GM18498 (cell line): Measurements from ENCODE around the gene IFITM2.

ENCODE experiments used
- ATAC-seq: cut with Tn5 transposase; IDR thresholded peaks from one replicate; pipeline ENCODE4 v1.9.1; 2021; ENCODE audit warnings: mild to moderate bottlenecking, moderate library complexity; ENCODE audit not compliant: unreplicated experiment

Gene IFITM2

GRCh38 chr11:292211-293121 lies 15.2 kb upstream of the IFITM2 start:
- no peak for ATAC-seq

DNA sequence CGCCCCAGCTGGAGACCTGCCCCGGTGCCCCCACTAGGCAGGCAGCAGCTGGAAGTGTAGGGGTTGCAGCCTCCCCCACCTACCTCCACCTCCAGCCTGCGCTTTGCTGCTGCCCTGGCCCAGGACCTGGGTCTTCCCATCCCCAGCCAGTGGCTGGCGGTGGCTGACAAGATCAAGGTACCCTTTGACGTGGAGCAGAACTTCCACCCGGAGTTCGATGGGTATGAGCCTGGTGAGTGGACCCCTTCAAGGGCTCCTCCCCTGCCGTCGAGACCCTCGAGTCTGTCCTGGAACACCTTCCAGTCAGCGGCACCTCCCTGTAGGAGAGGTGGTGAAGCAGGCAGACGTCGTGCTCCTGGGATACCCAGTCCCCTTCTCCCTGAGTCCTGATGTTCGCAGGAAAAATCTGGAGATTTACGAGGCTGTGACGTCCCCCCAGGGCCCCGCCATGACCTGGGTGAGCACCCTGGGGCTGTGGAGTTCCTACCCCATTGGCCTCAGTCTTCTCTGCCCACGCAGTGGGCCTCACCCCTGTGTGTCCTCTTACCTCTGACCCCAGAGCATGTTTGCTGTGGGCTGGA lies 14.3 kb upstream of the IFITM2 start:
- ATAC-seq = no peak

- ATAC-seq = no peak
Measured at GRCh38 chr11:293852-294661, 13.6 kb upstream of the IFITM2 start.

- no peak for ATAC-seq
Measured at GRCh38 chr11:294780-295179, 12.8 kb upstream of the IFITM2 start.

- no peak for ATAC-seq
Measured at GRCh38 chr11:295351-296170, 12.1 kb upstream of the IFITM2 start.

GRCh38 chr11:296171-297050 lies 11.2 kb upstream of the IFITM2 start:
- ATAC-seq = no peak

DNA sequence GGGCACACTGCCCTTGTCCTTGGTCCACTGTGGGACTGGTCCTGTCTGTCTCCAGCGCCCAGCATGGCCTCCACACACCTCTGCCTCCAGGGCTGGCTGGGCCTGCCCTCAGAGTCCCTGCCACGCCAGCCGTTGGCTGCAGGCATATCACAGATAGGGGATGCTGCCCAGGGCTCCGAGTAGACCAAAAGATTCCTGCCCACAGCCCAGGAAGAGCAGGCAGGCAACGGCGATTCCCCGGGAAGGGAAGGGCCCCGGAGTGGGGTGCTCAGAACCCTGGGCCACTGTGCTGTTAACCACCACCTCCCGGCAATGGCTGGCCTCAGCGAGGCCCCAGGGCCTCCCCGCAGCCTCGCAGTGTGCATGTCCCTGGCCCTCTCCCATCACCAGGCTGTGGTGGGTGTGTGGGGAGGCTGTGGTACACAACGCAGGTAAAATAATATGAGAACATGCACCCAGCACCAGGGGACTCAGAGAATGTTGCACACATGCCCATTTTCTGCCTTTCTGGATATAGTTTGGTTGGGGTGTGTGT lies 10.5 kb upstream of the IFITM2 start:
- no peak for ATAC-seq

- no peak for ATAC-seq
Measured at GRCh38 chr11:297586-298405, 9.8 kb upstream of the IFITM2 start.

DNA sequence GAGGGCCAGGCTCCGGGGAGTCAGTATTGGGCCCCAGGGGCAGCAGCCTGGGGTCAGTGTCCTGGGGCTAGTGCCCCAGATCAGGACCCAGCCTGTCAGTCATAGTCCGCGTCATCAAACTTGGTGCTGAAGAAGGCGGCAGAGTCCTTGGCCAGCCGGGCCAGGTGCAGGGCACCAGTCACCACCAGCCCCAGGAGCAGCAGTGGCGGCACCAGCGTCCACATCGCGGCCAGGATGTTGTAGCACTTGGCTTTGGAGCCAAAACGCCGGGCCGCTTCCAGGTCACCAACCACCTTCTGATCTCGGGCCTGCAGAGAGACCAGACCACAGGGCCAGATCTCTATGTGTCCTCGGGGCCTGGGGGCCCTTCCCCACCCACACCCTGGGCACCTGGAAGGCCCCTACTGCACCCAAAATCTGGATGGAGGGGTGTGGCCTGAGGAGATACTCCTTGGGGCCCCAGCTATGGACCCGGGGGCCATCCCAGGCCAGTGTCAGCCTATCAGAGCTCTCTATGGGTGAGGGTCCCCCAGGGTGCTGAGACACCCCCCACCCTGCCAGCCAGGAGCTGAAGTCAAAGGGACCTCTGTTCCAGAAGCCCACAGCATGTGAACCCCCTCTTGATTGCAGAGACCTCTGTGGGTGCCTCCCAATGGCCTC lies 9.1 kb upstream of the IFITM2 start:
- ATAC-seq = no peak

DNA sequence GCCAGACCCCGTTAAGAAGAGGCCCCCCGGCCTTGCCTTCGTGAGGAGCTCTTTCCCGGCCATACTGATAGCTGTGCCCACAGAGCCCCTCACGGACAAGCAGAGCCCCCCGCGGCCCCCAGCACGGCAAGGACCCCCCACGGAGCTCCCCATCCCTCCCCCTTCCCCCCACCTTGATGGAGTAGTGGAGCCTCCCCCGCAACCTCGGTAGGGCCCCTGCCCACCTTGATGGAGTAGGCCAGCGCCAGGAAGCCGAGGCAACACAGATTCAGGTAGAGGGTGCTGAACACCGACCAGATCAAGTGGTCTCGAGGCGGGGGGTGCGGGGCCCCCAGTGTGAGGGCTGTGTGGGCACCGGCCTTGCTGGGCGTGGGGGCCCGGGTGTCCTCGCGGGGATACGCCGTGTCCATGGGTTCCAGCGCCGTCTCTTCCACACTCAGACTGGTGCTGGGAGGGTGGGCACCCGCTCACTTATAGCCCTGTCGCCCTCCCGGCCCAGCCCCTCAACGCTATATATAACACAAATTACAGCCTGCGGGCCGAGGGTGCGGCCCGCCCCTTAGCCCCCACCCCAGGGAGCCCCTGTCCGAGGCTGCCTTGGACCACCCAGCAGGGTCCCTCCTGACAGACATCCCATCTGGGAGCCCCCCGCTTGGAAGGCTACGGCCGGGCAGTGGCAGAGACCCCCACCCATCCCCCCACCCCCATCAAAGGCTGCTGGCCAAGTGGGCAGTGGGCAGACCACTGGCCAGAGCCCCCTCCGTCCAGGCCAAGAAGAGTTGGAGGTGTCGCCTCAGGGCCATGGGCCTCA lies 8.3 kb upstream of the IFITM2 start, which contains the start of gene IFITM5:
Gene IFITM5, minus strand, starts transcription at position 446 of the 811 bp plus-strand sequence. Its CDS starts 36 bp downstream, at position 410.
- ATAC-seq = no peak

- no peak for ATAC-seq
Measured at GRCh38 chr11:299951-300735, 7.5 kb upstream of the IFITM2 start.

DNA sequence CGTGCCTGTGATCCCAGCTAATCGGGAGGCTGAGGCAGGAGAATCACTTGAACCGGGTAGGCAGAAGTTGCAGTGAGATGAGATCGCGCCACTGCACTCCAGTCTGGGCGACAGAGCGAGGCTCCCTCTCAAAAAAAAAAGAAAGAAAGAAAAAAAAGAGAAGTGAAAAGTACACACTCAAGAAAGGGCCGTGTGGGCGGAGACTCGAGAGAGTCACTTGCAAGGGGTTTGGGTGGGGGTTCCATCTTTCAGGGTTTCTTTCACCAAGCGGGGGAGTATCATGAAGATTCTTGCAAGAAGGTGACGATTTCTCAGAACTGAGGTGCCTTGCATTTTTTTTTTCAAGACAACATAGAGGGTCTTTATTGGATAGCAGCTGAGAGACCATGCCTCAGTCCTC lies 4.3 kb upstream of the IFITM2 start:
- no peak for ATAC-seq

DNA sequence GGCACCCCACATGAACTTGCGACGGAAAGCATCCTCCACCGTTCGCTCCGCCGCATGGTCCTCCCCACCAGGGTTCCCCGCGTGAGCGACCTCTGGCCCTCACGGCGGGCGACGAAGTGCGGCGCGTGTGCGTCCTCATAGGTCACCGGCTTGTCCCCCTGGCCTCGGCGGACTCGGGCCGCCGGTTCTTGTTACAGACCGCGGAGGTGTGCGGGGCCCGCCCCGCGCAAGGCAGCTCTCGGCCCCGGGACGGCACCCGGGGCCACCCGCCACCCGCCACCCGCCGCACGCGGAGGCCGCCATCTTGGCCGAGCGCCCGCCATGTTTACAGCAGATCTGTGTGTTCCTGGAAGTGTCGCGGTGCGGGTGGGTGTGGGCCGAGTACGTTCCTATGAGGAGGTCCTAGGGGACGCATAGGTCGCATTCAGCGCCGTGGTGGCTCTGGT lies 3.5 kb upstream of the IFITM2 start:
- no peak for ATAC-seq

- no peak for ATAC-seq
Measured at GRCh38 chr11:304915-305843, 2.4 kb upstream of the IFITM2 start.

- ATAC-seq = no peak
Measured at GRCh38 chr11:305844-306211, 1.8 kb upstream of the IFITM2 start.
